ENCODE results near the gene ADAMTS15.

- TF ChIP-seq CTCF (IDR thresholded peaks at IDR 0.05) (peak in 1 of 4 experiments; percentile 34), POLR2AphosphoS5 (IDR thresholded peaks at IDR 0.05) (no peak)
Observed at GRCh38 chr11:130427581-130428315, 20.7 kb upstream of the ADAMTS15 start.
